Lower leg skin (tissue), 4 donors: ENCODE measurements around the gene PSME4. TPM values are rescaled to one million over a fixed set of nuclear protein-coding genes. Genes with fewer than 3 reads are reported as not detected.
"Not testable (repeated sequence)": the region's sequence is repeated elsewhere in the genome, so short reads cannot be mapped to it uniquely, and the experiment has no call there.

ENCODE experiments used
- DNase-seq, 2 donors: peaks; one replicate each; pipeline ENCODE4 v3.0.0-alpha.2; 2019; ENCODE audit warnings: low spot score in 2 of 2
- H3K4me3 ChIP-seq: fragments of 200-600 bp; sonication (generic); 2 replicates; pipeline ENCODE4 v1.5.1; 2017; ENCODE audit warnings: mild to moderate bottlenecking, low read depth; ENCODE audit not compliant: poor library complexity, severe bottlenecking
- POLR2A ChIP-seq, 2 donors: fragments of 450-650 bp; IDR thresholded peaks; one replicate each; pipeline ENCODE4 v1.6.1; 2016 to 2017; ENCODE audit warnings: antibody characterized with exemption in 2 of 2, mild to moderate bottlenecking in 1 of 2, moderate library complexity in 1 of 2
- WGBS, 2 donors: methylation state at CpG; one replicate each; pipeline ENCODE4 v1.1.5; 2018; 5-methylcytosine and 5-hydroxymethylcytosine counted together
- intact Hi-C: fragments of 100-400 bp; cut with DNase I; formaldehyde crosslinking; loops from one replicate; pipeline ENCODE4 v1.15.0; 2023; ENCODE audit warnings: low total_unique reads
- total RNA-seq, 4 donors: library from RNA; depleted of rRNA; stranded (reverse); fragments of >200 nt; gene quantifications; one replicate each; pipeline ENCODE4 v1.1.0, GENCODE V29; 2016
- TF ChIP-seq, protein P1 (sequence below), 3 donors: fragments of 450-650 bp; IDR thresholded peaks; one replicate each; pipeline ENCODE4 v1.5.1; 2016; ENCODE audit warnings: antibody characterized with exemption in 3 of 3, mild to moderate bottlenecking in 3 of 3, moderate library complexity in 2 of 3

The PSME4 gene
- total RNA-seq, 4 donors from 2014 or later, result 29.7 to 42.2 (median 32.6) TPM

DNA sequence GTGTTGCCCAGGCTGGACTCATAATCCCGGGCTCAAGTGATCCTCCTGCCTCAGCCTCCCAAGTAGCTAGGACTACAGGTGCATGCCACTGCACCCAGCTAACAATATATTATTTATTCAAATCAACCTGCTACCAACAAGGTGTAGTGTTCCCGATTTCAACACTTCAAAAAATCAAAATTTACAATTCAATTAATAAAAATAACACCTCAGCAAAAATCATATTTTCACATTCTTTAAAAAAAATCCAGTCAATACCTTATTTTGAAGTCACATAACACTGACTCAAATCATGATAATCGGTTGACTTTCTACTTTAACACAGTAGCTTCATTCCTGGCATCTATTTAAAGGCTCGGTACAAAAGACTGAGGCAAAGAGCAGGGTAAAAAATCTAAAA lies 118.3 kb downstream of the PSME4 start:
- intact Hi-C loops, result no loop called here
- 90 to 97% methylated on average over 4 of the region's 4 CpGs for WGBS, 2 donors
- TF ChIP-seq, protein P1, sequence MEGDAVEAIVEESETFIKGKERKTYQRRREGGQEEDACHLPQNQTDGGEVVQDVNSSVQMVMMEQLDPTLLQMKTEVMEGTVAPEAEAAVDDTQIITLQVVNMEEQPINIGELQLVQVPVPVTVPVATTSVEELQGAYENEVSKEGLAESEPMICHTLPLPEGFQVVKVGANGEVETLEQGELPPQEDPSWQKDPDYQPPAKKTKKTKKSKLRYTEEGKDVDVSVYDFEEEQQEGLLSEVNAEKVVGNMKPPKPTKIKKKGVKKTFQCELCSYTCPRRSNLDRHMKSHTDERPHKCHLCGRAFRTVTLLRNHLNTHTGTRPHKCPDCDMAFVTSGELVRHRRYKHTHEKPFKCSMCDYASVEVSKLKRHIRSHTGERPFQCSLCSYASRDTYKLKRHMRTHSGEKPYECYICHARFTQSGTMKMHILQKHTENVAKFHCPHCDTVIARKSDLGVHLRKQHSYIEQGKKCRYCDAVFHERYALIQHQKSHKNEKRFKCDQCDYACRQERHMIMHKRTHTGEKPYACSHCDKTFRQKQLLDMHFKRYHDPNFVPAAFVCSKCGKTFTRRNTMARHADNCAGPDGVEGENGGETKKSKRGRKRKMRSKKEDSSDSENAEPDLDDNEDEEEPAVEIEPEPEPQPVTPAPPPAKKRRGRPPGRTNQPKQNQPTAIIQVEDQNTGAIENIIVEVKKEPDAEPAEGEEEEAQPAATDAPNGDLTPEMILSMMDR (IDR thresholded peaks at IDR 0.05), result no peak
- no peak for TF ChIP-seq POLR2A (IDR thresholded peaks at IDR 0.05)
- H3K4me3 ChIP-seq, result no peak overlapping the region
- DNase-seq, result no peak

DNA sequence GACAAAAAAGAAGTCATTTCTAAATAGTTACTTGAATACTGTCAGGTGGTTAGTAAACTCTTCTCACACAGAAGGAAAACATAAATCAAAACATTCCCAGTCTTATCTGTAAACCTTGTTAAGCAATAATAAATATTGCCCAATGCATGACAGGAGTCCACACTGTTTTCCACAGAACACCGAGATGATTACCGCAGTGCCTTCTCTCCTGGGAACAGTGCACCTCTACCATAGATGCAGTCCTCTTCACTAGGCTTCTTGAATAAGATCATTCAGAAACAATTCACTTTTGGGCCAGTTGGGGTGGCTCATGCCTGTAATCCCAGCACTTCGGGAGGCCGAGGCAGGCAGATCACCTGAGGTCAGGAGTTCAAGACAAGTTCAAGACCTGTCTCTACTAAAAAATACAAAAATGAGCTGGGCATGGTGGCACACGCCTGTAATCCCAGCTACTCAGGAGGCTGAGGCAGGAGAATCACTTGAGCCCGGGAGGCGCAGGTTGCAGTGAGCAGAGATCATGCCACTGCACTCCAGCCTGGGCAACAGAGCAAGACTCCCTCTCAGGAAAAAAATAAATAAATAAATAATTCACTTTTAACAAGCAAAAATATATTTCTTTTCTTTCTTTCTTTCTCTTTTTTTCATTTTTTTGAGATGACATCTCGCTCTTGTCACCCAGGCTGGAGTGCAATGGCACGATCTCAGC lies 119.6 kb downstream of the PSME4 start:
- H3K4me3 ChIP-seq, DNase-seq, intact Hi-C loops: not testable (repeated sequence)
- 89 to 91% methylated on average over 9 of the region's 9 CpGs for WGBS, 2 donors

DNA sequence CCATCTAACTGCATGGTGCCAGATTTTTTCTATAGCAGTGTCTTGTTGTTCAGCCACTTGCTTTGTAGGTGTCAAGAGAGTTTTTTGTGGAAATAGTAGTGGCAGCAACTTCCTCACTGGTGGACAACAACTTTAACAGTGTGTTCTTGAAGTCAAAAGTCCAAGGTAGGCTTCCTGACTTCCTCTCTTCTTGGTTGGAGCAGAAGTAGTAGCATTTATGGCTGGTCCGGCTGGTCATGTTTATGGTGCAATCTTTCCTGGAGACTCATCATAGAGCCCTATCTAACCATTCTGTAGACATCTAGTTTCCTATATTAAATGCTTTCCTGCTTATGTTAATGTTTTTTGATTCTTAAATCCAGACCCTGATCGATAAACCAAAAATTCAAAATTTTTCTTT lies 122.7 kb downstream of the PSME4 start:
- no peak for DNase-seq
- WGBS, 2 donors, result 86 to 98% methylated on average over 2 of the region's 2 CpGs
- no peak overlapping the region for H3K4me3 ChIP-seq
- intact Hi-C loops, result no loop called here
- TF ChIP-seq, protein P1 (IDR thresholded peaks at IDR 0.05), result no peak
- no peak for TF ChIP-seq POLR2A (IDR thresholded peaks at IDR 0.05)

DNA sequence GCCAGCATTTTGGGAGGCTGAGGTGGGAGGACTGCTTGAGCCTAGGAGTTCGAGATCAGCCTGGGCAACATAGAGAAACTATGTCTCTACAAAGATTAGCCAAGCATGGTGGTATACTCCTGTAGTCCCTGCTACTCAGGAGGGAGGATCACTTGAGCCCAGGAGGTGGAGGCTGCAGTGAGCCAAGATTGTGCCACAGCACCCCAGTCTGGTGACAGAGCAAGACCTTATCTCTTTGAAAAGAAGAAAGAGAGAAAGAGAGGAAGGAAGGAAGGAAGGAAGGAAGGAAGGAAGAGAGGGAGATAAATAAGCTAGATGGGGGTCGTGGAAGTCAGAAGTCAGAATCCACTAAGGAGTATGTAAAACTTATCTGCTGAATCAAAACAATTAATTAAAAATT lies 127.2 kb downstream of the PSME4 start:
- no peak for DNase-seq
- TF ChIP-seq, protein P1 (IDR thresholded peaks at IDR 0.05), result no peak
- no peak for TF ChIP-seq POLR2A (IDR thresholded peaks at IDR 0.05)
- WGBS, 2 donors, result 87 to 91% methylated on average over 2 of the region's 2 CpGs
- intact Hi-C loops, result no loop called here
- H3K4me3 ChIP-seq, result no peak overlapping the region

DNA sequence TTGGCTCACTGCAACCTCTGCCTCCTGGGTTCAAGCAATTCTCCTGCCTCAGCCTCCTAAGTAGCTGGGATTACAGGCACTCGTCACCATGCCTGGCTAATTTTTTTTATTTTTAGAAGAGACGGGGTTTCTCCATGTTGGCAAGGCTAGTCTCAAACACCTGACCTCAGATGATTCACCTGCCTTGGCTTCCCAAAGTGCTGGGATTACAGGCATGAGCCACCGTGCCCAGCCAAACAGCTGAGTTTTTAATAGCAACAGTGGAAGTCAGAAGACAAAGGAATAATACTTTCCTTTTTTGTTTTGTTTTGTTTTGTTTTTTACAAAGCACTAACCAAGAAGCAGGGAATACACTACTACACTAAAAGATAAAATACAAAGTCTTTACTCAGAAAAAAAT lies 127.9 kb downstream of the PSME4 start:
- 35 to 63% methylated on average over 3 of the region's 3 CpGs for WGBS, 2 donors
- TF ChIP-seq POLR2A (IDR thresholded peaks at IDR 0.05), result no peak
- TF ChIP-seq, protein P1 (IDR thresholded peaks at IDR 0.05), result no peak
- H3K4me3 ChIP-seq, result no peak overlapping the region
- no peak for DNase-seq
- intact Hi-C loops, result no loop called here

DNA sequence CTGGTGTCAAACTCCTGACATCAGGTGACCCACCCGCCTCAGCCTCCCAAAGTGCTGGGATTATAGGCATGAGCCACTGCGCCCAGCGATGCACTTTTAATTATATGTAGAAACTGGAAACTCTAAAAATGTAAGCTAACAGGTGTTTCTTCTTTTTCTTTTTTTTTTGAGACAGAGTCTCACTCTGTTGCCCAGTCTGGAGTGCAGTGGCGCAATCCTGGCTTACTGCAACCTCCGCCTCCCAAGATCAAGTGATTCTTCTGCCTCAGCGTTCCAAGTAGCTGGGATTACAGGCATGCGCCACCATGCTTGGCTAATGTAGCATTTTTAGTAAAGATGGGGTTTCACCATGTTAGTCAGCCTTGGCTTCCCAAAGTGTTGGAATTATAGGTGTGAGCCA lies 129.1 kb downstream of the PSME4 start:
- DNase-seq, intact Hi-C loops: not testable (repeated sequence)
- WGBS, 2 donors, result 88% methylated on average over 7 of the region's 7 CpGs

DNA sequence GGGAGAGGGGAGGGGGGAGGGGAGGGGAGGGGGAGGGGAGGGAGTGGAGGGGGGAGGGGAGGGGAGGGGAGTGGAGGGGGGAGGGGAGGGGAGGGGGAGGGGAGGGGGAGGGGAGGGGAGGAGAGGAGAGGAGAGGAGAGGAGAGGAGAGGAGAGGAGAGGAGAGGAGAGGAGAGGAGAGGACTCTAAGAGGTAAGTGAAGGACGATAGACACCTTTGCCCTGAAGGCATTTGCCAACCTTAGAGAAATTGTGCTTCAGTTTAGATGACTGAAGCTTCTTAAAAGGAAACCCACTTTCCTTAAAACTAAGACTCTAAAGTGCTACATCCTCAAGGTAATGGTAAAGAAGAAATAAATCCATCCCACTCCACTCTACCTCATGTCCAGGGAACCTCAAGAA lies 130.2 kb downstream of the PSME4 start:
- DNase-seq, result no peak
- intact Hi-C loops, result no loop called here
- H3K4me3 ChIP-seq, result no peak overlapping the region
- TF ChIP-seq, protein P1 (IDR thresholded peaks at IDR 0.05), result no peak
- no peak for TF ChIP-seq POLR2A (IDR thresholded peaks at IDR 0.05)
- WGBS, 2 donors, result 32 to 50% methylated on average over 1 of the region's 1 CpG

More for the DNA sequence above, 129.1 kb downstream of the PSME4 start:
- H3K4me3 ChIP-seq, result not testable (repeated sequence)

DNA sequence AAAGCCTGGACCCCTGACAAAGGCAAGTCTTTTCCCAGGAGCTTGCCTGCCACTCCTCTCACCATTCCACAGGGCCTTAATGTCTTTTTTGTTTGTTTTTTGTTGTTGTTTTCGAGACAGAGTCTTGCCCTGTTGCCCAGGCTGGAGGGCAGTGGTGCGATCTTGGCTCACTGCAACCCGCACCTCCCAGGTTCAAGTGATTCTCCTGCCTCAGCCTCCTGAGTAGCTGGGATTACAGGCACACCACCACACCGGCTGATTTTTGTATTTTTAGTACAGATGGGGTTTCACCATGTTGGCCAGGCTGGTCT lies 140.9 kb downstream of the PSME4 start:
- DNase-seq, H3K4me3 ChIP-seq, intact Hi-C loops: not testable (repeated sequence)
- 80 to 99% methylated on average over 4 of the region's 4 CpGs for WGBS, 2 donors
